K562 (cell line): Measurements from ENCODE around the gene PNPLA7. TPM values are rescaled to one million over a fixed set of nuclear protein-coding genes. Genes with fewer than 3 reads are reported as not detected.

Experiments
- CCAR2 ChIP-seq: fragments of 200-400 bp; formaldehyde crosslinking; IDR thresholded peaks from 2 replicates; pipeline ENCODE4 v1.6.1; 2017; ENCODE audit warnings: mild to moderate bottlenecking, low read depth, low read length
- COPS2 ChIP-seq: fragments of 450-650 bp; conservative IDR thresholded peaks from 2 replicates; pipeline ENCODE4 v1.6.1; 2016; ENCODE audit warnings: mild to moderate bottlenecking, moderate library complexity
- CTBP1 ChIP-seq: fragments of 450-650 bp; IDR thresholded peaks from 2 replicates; pipeline ENCODE4 v1.6.1; 2016; ENCODE audit warnings: borderline replicate concordance
- FIP1L1 ChIP-seq: fragments of 200-400 bp; formaldehyde crosslinking; IDR thresholded peaks from 2 replicates; pipeline ENCODE4 v1.6.1; 2018; ENCODE audit warnings: mild to moderate bottlenecking, low read depth, low read length; ENCODE audit not compliant: poor library complexity, severe bottlenecking
- HNRNPLL ChIP-seq: fragments of 200-400 bp; formaldehyde crosslinking; IDR thresholded peaks from 2 replicates; pipeline ENCODE4 v1.6.1; 2017; ENCODE audit warnings: low read length, low read depth, mild to moderate bottlenecking; ENCODE audit not compliant: poor library complexity, severe bottlenecking
- NRF1 ChIP-seq, 2 experiments: fragments of 450-650 bp; IDR thresholded peaks in 1 of 2; conservative IDR thresholded peaks in 1 of 2; 2 replicates each; pipeline ENCODE4 v1.6.1; 2014; ENCODE audit warnings: mild to moderate bottlenecking in 2 of 2
- SOX6 ChIP-seq: fragments of 450-650 bp; IDR thresholded peaks from 2 replicates; pipeline ENCODE4 v1.6.1; 2014; ENCODE audit warnings: mild to moderate bottlenecking
- SRF ChIP-seq, 2 experiments: fragments of 250-450, 450-650 bp in 1 of 2; sonication (Bioruptor Pico) in 1 of 2; sonication (generic) in 1 of 2; formaldehyde crosslinking; IDR thresholded peaks; 2 replicates each; pipeline versions ENCODE4 v1.5.0 to v1.5.1; 2020 to 2022; ENCODE audit warnings: mild to moderate bottlenecking in 1 of 2, missing genetic modification reagents in 1 of 2
- TAF1 ChIP-seq: IDR thresholded peaks from 2 replicates; pipeline ENCODE4 v1.6.1; 2011; ENCODE audit warnings: mild to moderate bottlenecking, low read length, moderate library complexity; ENCODE audit not compliant: insufficient read depth, control insufficient read depth, severe bottlenecking; ENCODE audit errors: extremely low read depth
- ZBTB7A ChIP-seq: IDR thresholded peaks from 2 replicates; pipeline ENCODE4 v1.6.1; 2011; ENCODE audit warnings: low read depth, mild to moderate bottlenecking, low read length, moderate library complexity, borderline replicate concordance; ENCODE audit not compliant: control insufficient read depth
- ZFX ChIP-seq: sonication (generic); formaldehyde crosslinking; IDR thresholded peaks from 2 replicates; pipeline ENCODE4 v1.8.0; 2022; ENCODE audit warnings: mild to moderate bottlenecking, missing genetic modification reagents, moderate library complexity
- ZNF146 ChIP-seq: IDR thresholded peaks from one replicate; pipeline ENCODE4 v1.6.1; 2018; ENCODE audit warnings: missing compliant biosample characterization; ENCODE audit not compliant: unreplicated experiment
- ZNF24 ChIP-seq: fragments of 450-650 bp; IDR thresholded peaks from 2 replicates; pipeline ENCODE4 v1.6.1; 2016
- polyA plus RNA-seq, 8 experiments: library from polyadenylated mRNA; depleted of rRNA in 4 of 8; stranded (reverse) in 5 of 8; unstranded in 3 of 8; fragments of >200 nt; fragmentation: Nextera tagmentation in 2 of 8; fragmentation: Illumina TruSeq in 1 of 8; extraction: Ambion mirVana in 2 of 8; extraction: Trizol in 1 of 8; gene quantifications; 2 replicates each; pipeline versions ENCODE4 v1.2.1 to v1.2.3, GENCODE V29; 2011 to 2014; ENCODE audit warnings: inconsistent platforms in 1 of 8, missing spikeins in 1 of 8
- total RNA-seq, 7 experiments: library from RNA; depleted of rRNA in 6 of 7; stranded (reverse); fragments of >200 nt in 6 of 7; fragmentation: Illumina TruSeq in 2 of 7; extraction: Trizol in 2 of 7; gene quantifications; 2 replicates each; pipeline versions ENCODE4 v1.2.1 to v1.2.3, GENCODE V29; 2011 to 2021; ENCODE audit warnings: low replicate concordance in 1 of 7
- TF ChIP-seq, protein P1 (sequence below): fragments of 450-650 bp; IDR thresholded peaks from 2 replicates; pipeline ENCODE4 v1.6.1; 2016; ENCODE audit warnings: missing biosample characterization, missing genetic modification characterization
- TF ChIP-seq, protein P2 (sequence below): IDR thresholded peaks from 2 replicates; pipeline ENCODE4 v1.6.1; 2012; ENCODE audit warnings: low read depth, low read length, improper control_type of control experiment, borderline replicate concordance
- TF ChIP-seq, protein P3 (sequence below), 3 experiments: IDR thresholded peaks in 2 of 3; conservative IDR thresholded peaks in 1 of 3; 2 replicates each; pipeline ENCODE4 v1.5.1; 2011 to 2012; ENCODE audit warnings: low read length in 3 of 3, mild to moderate bottlenecking in 3 of 3, control low read depth in 2 of 3, improper control_type of control experiment in 1 of 3, inconsistent platforms in 1 of 3, low read depth in 1 of 3, mixed read lengths in 1 of 3, moderate library complexity in 1 of 3; ENCODE audit not compliant: insufficient read depth in 2 of 3
- TF ChIP-seq, protein P4 (sequence below), 3 experiments: fragments of 200-800 bp in 1 of 3; sonication (Bioruptor generic) in 1 of 3; sonication (generic) in 1 of 3; formaldehyde crosslinking in 1 of 3; IDR thresholded peaks; 2 replicates each; pipeline versions ENCODE4 v1.6.1 to v1.8.0; 2016 to 2022; ENCODE audit warnings: mild to moderate bottlenecking in 2 of 3, missing compliant biosample characterization in 2 of 3, missing genetic modification characterization in 2 of 3, missing genetic modification reagents in 1 of 3
- TF ChIP-seq, protein P5 (sequence below): IDR thresholded peaks from 2 replicates; pipeline ENCODE4 v1.6.1; 2014; ENCODE audit warnings: antibody characterized with exemption

PNPLA7 gene
- total and polyA plus RNA-seq, 9 of the 15 experiments (the other 6 are each of a cell fraction or from before 2014, with no cell fraction given), result 0.01 to 0.85 (median 0.19) TPM; not detected in 1

DNA sequence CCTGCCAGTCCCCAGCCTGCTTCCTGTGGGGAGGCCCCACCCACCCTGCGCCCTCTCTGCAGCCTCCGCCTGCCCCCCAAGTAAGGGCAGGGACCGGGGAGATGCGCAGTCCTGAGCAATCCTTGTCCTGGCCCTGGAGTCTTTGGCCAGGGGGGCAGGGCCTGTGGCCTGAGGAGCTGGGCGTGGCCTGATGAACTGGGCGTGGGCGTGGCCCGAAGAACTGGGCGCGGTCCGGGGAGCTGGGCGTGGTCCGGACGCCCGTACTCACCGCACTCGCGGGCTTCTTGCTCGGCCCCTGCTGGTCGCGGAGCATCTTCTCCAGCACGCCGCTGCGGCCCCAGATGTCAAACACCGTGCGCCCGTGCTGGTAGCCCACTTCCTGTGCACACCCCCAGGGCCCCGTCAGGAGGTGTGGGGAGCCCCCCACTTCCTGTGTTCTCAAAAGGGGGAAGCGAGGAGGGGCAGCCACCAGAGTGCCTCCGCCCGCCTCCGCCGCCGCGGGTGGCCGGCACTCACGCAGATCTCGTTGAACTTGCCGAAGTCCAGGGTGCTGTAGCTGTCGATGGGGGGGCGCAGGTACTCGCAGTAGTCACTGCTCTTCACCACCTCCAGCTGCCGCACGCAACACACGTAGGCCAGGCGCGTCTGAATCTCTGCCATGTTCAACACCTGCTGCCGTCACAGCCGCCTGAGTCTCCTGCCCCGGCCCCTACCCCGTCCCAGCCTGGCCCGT is 88.4 kb downstream of the PNPLA7 start (continued):
- no peak for TF ChIP-seq FIP1L1
- TF ChIP-seq, protein P1, sequence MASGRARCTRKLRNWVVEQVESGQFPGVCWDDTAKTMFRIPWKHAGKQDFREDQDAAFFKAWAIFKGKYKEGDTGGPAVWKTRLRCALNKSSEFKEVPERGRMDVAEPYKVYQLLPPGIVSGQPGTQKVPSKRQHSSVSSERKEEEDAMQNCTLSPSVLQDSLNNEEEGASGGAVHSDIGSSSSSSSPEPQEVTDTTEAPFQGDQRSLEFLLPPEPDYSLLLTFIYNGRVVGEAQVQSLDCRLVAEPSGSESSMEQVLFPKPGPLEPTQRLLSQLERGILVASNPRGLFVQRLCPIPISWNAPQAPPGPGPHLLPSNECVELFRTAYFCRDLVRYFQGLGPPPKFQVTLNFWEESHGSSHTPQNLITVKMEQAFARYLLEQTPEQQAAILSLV (tag), result no peak
- peak; percentile 78 to 80 for TF ChIP-seq NRF1 (conservative IDR thresholded peaks at IDR 0.05 in 1 of 2, IDR thresholded peaks at IDR 0.05 in 1 of 2)
- TF ChIP-seq COPS2, result no peak
- TF ChIP-seq, protein P2, sequence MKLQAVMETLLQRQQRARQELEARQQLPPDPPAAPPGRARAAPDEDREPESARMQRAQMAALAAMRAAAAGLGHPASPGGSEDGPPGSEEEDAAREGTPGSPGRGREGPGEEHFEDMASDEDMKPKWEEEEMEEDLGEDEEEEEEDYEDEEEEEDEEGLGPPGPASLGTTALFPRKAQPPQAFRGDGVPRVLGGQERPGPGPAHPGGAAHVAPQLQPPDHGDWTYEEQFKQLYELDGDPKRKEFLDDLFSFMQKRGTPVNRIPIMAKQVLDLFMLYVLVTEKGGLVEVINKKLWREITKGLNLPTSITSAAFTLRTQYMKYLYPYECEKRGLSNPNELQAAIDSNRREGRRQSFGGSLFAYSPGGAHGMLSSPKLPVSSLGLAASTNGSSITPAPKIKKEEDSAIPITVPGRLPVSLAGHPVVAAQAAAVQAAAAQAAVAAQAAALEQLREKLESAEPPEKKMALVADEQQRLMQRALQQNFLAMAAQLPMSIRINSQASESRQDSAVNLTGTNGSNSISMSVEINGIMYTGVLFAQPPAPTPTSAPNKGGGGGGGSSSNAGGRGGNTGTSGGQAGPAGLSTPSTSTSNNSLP, result no peak
- TF ChIP-seq HNRNPLL, result peak; percentile 62
- TF ChIP-seq TAF1, result peak; percentile 43
- no peak for TF ChIP-seq ZNF146 (CRISPR knock-in tag)
- no peak for TF ChIP-seq ZNF24
- TF ChIP-seq, protein P3, sequence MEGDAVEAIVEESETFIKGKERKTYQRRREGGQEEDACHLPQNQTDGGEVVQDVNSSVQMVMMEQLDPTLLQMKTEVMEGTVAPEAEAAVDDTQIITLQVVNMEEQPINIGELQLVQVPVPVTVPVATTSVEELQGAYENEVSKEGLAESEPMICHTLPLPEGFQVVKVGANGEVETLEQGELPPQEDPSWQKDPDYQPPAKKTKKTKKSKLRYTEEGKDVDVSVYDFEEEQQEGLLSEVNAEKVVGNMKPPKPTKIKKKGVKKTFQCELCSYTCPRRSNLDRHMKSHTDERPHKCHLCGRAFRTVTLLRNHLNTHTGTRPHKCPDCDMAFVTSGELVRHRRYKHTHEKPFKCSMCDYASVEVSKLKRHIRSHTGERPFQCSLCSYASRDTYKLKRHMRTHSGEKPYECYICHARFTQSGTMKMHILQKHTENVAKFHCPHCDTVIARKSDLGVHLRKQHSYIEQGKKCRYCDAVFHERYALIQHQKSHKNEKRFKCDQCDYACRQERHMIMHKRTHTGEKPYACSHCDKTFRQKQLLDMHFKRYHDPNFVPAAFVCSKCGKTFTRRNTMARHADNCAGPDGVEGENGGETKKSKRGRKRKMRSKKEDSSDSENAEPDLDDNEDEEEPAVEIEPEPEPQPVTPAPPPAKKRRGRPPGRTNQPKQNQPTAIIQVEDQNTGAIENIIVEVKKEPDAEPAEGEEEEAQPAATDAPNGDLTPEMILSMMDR (IDR thresholded peaks at IDR 0.05 in 2 of 3, conservative IDR thresholded peaks at IDR 0.05 in 1 of 3; ENCODE audit: insufficient read depth in 2 of 3, low read depth in 1 of 3, low read length in 3 of 3), result peak; percentile 50 to 62 (median 52)
- 0 out of 2 replicates have a peak, but pooled peaks have one; percentile 27 for TF ChIP-seq ZBTB7A
- TF ChIP-seq CCAR2, result no peak
- TF ChIP-seq CTBP1, result peak; percentile 92
- TF ChIP-seq, protein P4, sequence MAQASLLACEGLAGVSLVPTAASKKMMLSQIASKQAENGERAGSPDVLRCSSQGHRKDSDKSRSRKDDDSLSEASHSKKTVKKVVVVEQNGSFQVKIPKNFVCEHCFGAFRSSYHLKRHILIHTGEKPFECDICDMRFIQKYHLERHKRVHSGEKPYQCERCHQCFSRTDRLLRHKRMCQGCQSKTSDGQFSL (CRISPR knock-in tag; IDR thresholded peaks at IDR 0.05), result peak; percentile 66
- TF ChIP-seq, protein P4 (tag; IDR thresholded peaks at IDR 0.05), result no peak
- TF ChIP-seq SRF (CRISPR knock-in tag; IDR thresholded peaks at IDR 0.05), result peak in 1 of 2 experiments; percentile 96; a peak in 1 of 4 replicates
- TF ChIP-seq, protein P5, sequence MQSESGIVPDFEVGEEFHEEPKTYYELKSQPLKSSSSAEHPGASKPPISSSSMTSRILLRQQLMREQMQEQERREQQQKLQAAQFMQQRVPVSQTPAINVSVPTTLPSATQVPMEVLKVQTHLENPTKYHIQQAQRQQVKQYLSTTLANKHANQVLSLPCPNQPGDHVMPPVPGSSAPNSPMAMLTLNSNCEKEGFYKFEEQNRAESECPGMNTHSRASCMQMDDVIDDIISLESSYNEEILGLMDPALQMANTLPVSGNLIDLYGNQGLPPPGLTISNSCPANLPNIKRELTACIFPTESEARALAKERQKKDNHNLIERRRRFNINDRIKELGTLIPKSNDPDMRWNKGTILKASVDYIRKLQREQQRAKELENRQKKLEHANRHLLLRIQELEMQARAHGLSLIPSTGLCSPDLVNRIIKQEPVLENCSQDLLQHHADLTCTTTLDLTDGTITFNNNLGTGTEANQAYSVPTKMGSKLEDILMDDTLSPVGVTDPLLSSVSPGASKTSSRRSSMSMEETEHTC, result no peak
- 0 out of 2 replicates have a peak, but pooled peaks have one; percentile 20 for TF ChIP-seq SOX6
- TF ChIP-seq ZFX, result peak; percentile 42; the same call in 1 of the 2 replicates
